ENCODE measurements around the gene OGFOD2. TPM values are rescaled to one million over a fixed set of nuclear protein-coding genes. Genes with fewer than 3 reads are reported as not detected.

The OGFOD2 gene
- total RNA-seq, 4 donors from 2014 or later = 3.1 to 13.9 (median 6.2) TPM

DNA sequence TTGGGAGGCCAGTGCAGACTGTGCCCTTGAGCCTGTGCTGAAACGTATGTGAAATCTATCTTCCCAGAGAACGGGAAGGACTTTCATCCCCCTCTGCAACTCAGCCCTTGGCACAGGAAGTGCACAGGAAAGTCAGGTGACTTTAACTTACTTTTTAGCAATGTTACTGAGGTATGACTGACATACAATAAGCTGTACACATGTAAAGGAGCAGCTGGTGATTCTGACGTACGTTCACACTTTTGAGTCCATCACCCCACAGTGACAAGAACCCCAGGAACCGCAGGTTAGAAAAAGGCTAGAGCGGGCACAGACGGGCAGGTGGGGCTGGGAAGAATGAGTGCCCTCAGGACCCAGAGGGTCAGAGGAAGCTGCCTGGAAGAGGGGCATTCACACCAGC lies 53.4 kb downstream of the OGFOD2 start:
- ATAC-seq (ENCODE audit: low FRiP score) (no peak), DNase-seq (ENCODE audit: low spot score) (no peak)
- TF ChIP-seq, protein P1, sequence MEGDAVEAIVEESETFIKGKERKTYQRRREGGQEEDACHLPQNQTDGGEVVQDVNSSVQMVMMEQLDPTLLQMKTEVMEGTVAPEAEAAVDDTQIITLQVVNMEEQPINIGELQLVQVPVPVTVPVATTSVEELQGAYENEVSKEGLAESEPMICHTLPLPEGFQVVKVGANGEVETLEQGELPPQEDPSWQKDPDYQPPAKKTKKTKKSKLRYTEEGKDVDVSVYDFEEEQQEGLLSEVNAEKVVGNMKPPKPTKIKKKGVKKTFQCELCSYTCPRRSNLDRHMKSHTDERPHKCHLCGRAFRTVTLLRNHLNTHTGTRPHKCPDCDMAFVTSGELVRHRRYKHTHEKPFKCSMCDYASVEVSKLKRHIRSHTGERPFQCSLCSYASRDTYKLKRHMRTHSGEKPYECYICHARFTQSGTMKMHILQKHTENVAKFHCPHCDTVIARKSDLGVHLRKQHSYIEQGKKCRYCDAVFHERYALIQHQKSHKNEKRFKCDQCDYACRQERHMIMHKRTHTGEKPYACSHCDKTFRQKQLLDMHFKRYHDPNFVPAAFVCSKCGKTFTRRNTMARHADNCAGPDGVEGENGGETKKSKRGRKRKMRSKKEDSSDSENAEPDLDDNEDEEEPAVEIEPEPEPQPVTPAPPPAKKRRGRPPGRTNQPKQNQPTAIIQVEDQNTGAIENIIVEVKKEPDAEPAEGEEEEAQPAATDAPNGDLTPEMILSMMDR (IDR thresholded peaks at IDR 0.05) = no peak

DNA sequence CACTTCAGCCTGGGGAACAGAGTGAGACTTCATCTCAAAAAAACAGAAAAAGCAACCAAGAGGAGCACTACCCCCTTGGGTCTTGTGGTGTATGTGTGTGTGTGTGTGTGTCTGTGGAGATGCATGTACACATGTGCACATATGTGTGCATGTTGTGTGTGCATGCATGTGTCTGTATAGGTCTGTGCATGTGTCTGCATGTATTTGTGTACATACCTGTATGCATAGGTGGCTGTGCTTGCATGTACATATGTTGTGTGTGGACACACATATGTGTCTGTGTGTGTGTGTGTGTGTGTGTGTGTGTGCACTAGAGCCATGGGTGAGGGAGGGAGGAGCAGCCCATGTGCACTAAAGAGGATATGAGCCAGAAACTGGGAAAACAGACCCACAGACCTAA lies 54.5 kb downstream of the OGFOD2 start:
- TF ChIP-seq, protein P1 (IDR thresholded peaks at IDR 0.05) = no peak
- DNase-seq (ENCODE audit: low spot score) (no peak), ATAC-seq (ENCODE audit: low FRiP score) (no peak)

Small RNA genes within 50 kb of the gene (small RNA-seq; reads per million reads assigned to genes)
- not detected for gene ARL6IP4
- gene MIR4304 = not detected

Other genes starting within 250 kb of the OGFOD2 start
- 10 to 100 TPM in 2 of 4 donors, 1 to 10 TPM in 2; 4.2 to 17.3 (median 9.9) TPM for gene HCAR1, start 244.4 kb upstream of the OGFOD2 start, total RNA-seq
- 10 to 100 TPM; 18.2 to 26.5 (median 22.2) TPM for gene DENR, start 222.4 kb upstream of the OGFOD2 start, total RNA-seq
- 1 to 10 TPM in 2 of 4 donors, under 1 TPM in 2; 0.72 to 1.4 (median 1.1) TPM for gene CCDC62, start 200.7 kb upstream of the OGFOD2 start, total RNA-seq
- gene HIP1R, start 139.8 kb upstream of the OGFOD2 start, total RNA-seq = 10 to 100 TPM; 11.4 to 65.6 (median 22.2) TPM
- 10 to 100 TPM; 20.7 to 45.0 (median 35.2) TPM for gene VPS37B, start 79.1 kb upstream of the OGFOD2 start, total RNA-seq
- gene ABCB9, start 8.8 kb upstream of the OGFOD2 start, total RNA-seq = 1 to 10 TPM; 1.3 to 4.7 (median 2.7) TPM
- 100 to 1,000 TPM; 146 to 241 (median 189) TPM for gene ARL6IP4, start 5.4 kb downstream of the OGFOD2 start, total RNA-seq
- 10 to 100 TPM in 3 of 4 donors, 1 to 10 TPM in 1; 2.8 to 19.5 (median 14.2) TPM for gene PITPNM2, start 175.8 kb downstream of the OGFOD2 start, total RNA-seq